ENCODE data around the gene SHANK3.
"Not testable (repeated sequence)": the region's sequence is repeated elsewhere in the genome, so short reads cannot be mapped to it uniquely, and the experiment has no call there.

SHANK3 gene

DNA sequence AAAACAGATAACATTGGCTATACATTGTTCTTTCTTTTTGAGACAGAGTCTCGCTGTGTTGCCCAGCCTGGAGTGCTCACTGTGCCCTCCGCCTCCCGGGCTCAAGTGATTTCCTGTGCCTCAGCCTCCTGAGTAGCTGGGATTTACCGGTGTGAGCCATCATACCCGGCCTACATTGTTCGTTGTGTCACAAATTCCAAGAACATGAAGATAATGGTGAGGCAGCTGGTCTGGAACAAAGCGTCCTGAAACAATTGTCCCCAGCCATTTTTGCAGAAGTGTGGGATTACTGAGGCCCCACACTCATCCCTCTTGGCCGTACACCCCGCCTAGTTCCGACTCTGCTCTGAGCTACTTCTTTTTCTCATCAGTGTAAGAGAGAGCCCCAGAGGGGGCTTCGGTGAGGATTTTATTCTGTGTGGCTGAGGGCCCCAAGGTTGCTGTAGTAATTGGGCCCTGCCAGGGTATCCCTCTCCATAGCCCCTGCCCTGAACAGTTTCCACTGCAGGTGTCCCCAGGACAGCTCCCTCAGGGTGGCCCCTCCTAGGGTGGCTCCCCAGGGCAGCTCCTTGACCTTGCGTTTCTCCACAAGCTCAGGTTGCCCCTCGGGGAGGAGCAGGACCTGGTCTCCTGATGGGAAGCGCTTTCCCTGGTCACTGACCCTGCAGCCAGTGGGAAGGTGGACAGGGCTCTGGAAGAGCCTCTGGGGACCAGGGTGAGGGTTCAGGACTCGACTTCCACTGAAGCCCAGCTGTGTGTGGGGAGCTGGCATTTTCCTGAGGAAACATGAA, 31.6 kb upstream of the SHANK3 start:
- ATAC-seq (no peak), DNase-seq (no peak)
- Mint-ChIP-seq H3K4me3 (no peak overlapping the region), H3K27ac (no peak overlapping the region), H3K4me1 (no peaks in the 10 kb centered on the region), H3K36me3 (ENCODE audit: low read depth) (no peaks in the 10 kb centered on the region), H3K27me3 (peaks cover 15% of the 10 kb centered on the region), H3K9me3 (no peaks in the 10 kb centered on the region)

DNA sequence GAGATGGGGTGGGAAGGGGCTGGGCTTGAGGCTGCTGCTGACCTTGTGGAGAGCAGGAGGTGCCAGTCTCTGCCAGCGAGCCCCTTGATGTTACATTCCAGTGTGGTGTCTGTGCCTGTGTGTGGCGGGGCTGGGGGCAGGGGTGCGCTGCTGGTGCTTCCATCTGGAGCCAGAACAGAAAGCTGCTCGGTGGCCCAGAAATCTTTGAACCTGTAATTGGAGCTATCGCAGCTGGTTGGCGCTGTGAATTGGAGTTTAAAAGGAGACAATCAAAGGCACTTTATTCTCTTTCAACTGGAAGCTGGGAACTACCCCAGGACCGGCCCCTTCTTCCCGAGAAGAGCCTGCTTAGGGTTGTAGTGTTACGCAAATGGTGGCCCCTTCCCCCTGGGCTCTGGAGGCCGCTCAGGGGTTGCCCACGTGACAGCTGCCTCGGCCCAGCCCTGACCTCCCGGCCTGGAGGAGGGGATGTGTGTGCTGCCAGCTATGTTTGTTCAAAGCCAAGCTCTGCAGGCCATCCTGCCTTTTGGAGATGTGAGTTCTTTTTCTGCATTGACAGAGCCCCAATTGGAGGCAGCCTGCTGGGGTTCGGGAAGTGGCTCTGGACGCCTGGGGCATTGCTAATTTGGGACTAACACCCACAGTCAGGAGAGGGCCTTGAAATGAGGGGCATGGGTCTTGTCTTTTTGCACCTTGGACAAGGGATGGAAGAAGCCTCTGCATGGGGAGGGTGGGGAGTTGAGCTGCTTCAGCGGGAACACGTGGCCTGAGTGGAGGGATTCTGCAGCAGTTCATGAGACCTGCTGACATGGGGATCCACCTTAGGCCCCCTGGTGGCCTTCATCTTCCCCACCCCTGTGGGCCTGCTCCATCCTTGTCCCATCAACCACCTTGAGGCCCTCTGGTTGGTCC, 30.7 kb upstream of the SHANK3 start:
- DNase-seq (no peak), ATAC-seq (no peak)
- H3K27ac Mint-ChIP-seq, result no peak overlapping the region
- H3K36me3 Mint-ChIP-seq (ENCODE audit: low read depth), result no peaks in the 10 kb centered on the region
- H3K4me1 Mint-ChIP-seq, result no peaks in the 10 kb centered on the region
- H3K9me3 Mint-ChIP-seq, result no peaks in the 10 kb centered on the region
- peaks cover 19% of the 10 kb centered on the region for H3K27me3 Mint-ChIP-seq
- H3K4me3 Mint-ChIP-seq, result no peak overlapping the region

DNA sequence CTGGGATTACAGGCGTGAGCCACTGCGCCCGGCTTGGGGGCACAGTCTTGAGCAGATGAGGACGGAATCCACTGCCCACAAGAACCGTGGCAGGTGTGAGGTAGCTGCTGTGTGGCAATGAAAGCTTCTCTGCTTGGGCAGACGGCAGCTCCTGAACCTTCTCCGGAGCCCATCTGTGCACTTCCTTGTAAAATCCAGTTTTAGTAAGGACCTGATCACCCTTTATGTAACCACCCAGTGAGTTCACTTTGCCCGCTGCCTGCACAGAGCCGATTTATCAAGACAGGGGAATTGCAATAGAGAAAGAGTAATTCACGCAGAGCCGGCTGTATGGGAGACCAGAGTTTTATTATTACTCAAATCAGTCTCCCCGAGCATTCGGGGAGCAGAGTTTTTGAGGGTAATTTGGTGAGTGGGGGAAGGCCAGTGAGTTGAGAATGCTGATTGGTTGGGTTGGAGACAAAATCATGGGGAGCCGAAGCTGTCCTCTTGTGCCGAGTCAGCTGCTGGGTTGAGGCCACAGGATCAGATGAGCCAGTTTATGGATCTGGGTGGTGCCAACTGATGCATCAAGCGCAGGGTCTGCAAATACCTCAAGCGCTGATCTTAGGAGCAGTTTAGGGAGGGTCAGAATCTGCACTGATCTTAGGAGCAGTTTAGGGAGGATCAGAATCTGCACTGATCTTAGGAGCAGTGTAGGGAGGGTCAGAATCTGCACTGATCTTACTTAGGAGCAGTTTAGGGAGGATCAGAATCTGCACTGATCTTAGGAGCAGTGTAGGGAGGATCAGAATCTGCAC, 29.4 kb upstream of the SHANK3 start:
- peaks cover 19% of the 10 kb centered on the region for H3K27me3 Mint-ChIP-seq
- not testable (repeated sequence) for DNase-seq; H3K27ac Mint-ChIP-seq; H3K36me3 Mint-ChIP-seq (ENCODE audit: low read depth); ATAC-seq; H3K9me3 Mint-ChIP-seq; H3K4me3 Mint-ChIP-seq; H3K4me1 Mint-ChIP-seq

DNA sequence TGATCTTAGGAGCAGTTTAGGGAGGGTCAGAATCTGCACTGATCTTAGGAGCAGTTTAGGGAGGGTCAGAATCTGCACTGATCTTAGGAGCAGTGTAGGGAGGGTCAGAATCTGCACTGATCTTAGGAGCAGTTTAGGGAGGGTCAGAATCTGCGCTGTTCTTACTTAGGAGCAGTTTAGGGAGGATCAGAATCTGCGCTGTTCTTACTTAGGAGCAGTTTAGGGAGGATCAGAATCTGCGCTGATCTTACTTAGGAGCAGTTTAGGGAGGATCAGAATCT, 28.9 kb upstream of the SHANK3 start:
- not testable (repeated sequence) for H3K27ac Mint-ChIP-seq; H3K9me3 Mint-ChIP-seq; H3K36me3 Mint-ChIP-seq (ENCODE audit: low read depth); H3K4me3 Mint-ChIP-seq; ATAC-seq; DNase-seq; H3K4me1 Mint-ChIP-seq
- peaks cover 19% of the 10 kb centered on the region for H3K27me3 Mint-ChIP-seq

DNA sequence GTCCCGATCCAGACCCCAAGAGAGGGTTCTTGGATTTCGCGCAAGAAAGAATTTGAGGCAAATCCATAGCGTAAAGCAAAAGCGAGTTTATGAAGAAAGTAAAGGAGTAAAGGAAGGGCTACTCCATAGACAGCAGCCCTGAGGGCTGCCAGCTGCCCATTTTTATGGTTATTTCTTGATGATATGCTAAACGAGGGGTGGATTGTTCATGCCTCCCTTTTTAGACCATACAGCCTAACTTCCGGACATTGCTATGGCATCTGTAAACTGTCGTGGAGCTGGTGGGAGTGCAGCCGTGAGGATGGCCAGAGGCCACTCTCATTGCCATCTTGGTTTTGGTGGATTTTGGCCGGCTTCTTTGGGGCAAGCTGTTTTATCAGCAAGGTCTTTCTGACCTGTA, 19.4 kb upstream of the SHANK3 start:
- Mint-ChIP-seq H3K4me1 (no peaks in the 10 kb centered on the region), H3K36me3 (ENCODE audit: low read depth) (peaks cover 2% of the 10 kb centered on the region), H3K27me3 (peaks cover 9% of the 10 kb centered on the region), H3K27ac (no peak overlapping the region), H3K4me3 (no peak overlapping the region), H3K9me3 (no peaks in the 10 kb centered on the region)
- ATAC-seq (no peak), DNase-seq (no peak)

DNA sequence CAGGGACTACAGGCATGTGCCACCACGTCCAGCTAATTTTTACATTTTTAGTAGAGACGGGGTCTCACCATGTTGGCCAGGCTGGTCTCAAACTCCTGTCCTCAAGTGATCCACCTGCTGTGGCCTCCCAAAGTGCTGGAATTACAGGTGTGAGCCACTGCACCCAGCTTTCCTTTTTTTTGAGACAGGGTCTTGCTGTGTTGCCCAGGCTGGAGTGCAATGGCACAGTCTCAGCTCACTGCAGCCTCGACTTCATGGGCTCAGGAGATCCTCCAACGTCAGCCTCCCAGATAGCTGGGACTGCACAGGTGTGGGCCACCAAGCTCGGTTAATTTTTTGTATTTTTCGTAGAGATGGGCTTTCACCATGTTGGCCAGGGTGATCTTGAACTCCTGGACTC, 18.0 kb upstream of the SHANK3 start:
- not testable (repeated sequence) for H3K4me3 Mint-ChIP-seq; ATAC-seq; H3K27me3 Mint-ChIP-seq; H3K36me3 Mint-ChIP-seq (ENCODE audit: low read depth); DNase-seq; H3K9me3 Mint-ChIP-seq; H3K4me1 Mint-ChIP-seq; H3K27ac Mint-ChIP-seq

DNA sequence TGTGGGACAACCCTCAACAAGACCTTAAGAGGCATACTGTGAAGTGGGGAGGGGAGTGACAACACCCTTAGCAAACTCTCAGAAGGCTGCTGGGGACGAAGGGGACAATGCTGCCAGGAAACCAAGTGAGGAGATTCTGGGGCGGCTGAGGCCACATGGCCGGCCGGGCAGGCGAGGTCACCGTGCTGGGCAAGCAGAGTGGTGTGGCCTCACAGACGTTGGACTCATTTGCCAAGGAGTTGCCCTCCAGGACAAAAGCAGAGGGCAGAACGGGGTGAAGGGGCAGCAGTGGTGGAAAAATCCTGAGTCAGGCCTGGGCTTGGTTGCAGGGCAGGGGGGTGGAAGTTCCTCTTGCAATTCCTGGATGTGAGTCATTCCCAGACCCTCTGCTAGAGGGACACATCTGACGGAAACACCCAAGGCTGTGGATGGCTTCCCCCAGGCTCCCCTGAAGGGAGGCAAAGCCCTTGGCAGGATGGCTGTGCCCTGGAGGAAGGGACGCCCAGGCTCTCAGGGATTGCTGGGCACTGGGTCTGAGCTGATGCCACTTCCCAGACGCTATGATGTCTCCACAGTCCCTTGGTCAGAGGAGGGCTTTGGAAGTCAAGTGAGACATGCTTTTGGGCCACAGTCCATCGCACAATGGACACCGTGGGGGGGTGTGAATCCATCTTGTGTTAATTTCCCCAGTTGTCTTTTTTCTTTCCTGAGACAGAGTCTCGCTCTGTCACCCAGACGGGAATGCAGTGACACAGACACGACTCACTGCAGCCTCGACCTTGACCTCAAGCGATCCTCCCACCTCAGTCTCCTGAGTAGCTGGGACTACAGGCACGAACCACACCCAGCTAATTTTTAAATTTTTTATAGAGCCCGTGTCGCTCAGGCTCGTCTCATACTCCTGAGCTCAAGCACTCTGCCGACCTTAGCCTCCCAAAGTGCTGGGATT, 16.2 kb upstream of the SHANK3 start:
- no peaks in the 10 kb centered on the region for H3K9me3 Mint-ChIP-seq
- no peaks in the 10 kb centered on the region for H3K4me1 Mint-ChIP-seq
- no peak overlapping the region for H3K27ac Mint-ChIP-seq
- DNase-seq, result no peak
- no peak for ATAC-seq
- H3K36me3 Mint-ChIP-seq (ENCODE audit: low read depth), result no peaks in the 10 kb centered on the region
- peaks cover 13% of the 10 kb centered on the region for H3K27me3 Mint-ChIP-seq
- H3K4me3 Mint-ChIP-seq, result no peak overlapping the region

DNA sequence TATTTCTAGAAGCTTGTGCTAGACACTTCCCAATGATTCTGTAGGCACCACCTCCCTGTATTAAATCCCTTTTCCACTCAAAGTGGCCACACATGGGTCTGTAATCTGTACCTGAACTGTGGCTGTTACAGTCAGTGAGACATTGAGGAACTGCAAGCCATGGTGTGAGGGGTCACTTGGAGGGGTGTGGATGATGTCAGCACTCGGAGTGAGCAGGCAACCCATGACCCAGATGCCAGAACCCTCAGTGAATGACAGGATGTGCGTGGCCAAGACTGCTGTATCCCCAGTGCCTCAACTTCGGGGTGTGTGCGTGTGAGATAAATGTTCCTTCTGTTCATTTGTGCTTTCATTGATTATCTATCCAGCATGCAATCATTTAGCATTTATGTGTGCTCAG, 14.7 kb upstream of the SHANK3 start:
- Mint-ChIP-seq H3K4me3 (no peak overlapping the region), H3K27ac (no peak overlapping the region), H3K27me3 (peaks cover 14% of the 10 kb centered on the region), H3K4me1 (no peaks in the 10 kb centered on the region), H3K9me3 (no peaks in the 10 kb centered on the region), H3K36me3 (ENCODE audit: low read depth) (no peaks in the 10 kb centered on the region)
- ATAC-seq, result no peak
- DNase-seq, result no peak

DNA sequence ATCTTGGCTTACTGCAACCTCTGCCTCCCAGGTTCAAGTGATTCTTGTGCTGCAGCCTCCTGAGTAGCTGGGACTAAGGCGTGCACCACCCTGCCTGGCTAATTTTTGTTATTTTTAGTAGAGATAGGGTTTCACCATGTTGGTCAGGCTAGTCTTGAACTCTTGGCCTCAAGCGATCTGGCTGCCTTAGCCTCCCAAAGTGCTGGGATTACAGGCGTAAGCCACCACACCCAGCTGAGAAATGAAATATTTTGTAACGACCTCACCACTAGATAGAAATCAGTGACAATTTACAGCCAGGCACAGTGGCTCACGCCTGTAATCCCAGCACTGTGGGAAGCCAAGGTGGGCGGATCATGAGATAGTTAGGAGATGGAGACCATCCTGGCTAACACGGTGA, 12.9 kb upstream of the SHANK3 start:
- not testable (repeated sequence) for H3K4me1 Mint-ChIP-seq; H3K27ac Mint-ChIP-seq; H3K9me3 Mint-ChIP-seq; H3K36me3 Mint-ChIP-seq (ENCODE audit: low read depth); DNase-seq; H3K4me3 Mint-ChIP-seq; ATAC-seq
- H3K27me3 Mint-ChIP-seq, result peaks cover 14% of the 10 kb centered on the region

DNA sequence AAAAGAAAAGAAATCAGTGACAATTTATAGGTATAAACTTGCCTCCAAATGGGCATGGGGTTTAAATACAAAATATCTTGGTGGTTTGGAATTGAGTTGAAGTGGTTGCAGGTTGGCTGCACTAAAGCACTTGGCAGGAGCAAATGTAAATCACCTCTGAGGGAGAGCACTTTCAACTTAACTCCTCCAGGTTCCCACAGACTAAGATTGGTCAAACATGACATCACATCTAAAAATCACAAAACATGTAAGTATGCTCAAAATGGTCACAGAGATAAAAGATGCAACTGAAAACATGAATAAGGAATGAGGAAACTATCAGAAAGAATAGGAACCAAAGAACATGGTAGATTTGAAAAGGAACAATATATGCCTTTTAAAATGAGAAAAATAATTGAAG, 12.3 kb upstream of the SHANK3 start:
- Mint-ChIP-seq H3K27ac (no peak overlapping the region), H3K9me3 (no peaks in the 10 kb centered on the region), H3K36me3 (ENCODE audit: low read depth) (no peaks in the 10 kb centered on the region), H3K27me3 (peaks cover 13% of the 10 kb centered on the region), H3K4me1 (no peaks in the 10 kb centered on the region), H3K4me3 (no peak overlapping the region)
- DNase-seq, result no peak
- no peak for ATAC-seq

DNA sequence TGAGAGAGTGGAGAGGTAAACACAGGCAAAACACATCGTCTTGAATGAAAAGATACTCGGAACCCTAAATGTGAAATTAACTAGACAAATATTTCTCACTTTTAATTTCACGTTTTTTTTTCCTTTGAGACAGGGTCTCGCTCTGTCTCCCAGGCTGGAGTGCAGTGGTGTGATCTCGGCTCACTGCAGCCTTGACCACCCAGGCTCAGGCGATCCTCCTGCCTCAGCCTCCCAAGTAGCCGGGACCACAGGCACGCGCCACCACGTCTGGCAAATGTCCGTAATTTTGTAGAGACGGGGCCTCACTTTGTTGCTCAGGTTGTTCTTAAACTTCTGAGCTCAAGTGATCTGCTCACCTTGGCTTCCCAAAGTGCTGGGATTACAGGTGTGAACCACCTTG, 7.4 kb upstream of the SHANK3 start:
- Mint-ChIP-seq H3K36me3 (ENCODE audit: low read depth) (no peaks in the 10 kb centered on the region), H3K27ac (no peak overlapping the region), H3K4me1 (no peaks in the 10 kb centered on the region), H3K27me3 (peaks cover 7% of the 10 kb centered on the region), H3K9me3 (no peaks in the 10 kb centered on the region), H3K4me3 (no peak overlapping the region)
- DNase-seq (no peak), ATAC-seq (no peak)

DNA sequence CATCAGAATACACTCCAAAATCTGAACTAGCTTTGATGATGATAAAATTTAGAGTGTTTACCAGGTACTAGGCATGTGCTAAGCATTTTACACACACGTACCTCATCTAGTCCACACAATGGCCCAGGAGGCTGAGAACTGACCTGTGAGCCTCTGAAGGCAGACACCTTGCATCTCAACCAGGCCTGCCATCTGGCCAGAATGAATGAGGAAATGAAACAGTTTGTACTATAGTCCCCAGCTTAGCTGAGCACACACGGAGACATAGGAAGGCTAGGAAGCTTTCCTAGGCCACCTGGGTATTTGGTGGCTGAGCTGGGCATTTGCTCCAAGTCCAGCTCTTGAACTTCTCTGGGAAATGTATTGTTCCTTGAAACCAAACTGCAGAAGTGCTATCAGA, 6.9 kb upstream of the SHANK3 start:
- ATAC-seq, result no peak

DNA sequence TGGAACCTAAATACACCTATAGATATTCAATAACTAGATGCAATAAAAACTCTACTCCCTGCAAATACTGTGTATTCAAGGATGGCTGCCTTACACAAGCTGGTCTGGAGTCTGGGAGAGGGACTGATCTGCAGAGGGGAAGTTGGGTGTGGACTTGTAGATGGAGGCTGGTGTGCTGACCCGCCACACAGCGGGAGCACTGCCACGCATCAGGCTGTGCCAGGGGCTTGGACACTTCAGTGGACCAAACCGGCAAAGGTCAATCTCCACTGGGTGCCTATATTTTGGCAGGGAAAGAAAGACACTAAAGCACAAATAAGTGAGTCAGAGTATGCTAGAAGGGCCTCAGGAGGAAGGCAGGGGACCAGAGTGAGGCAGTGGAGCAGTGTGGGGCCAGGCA, 2.1 kb upstream of the SHANK3 start:
- peaks cover 28% of the 10 kb centered on the region for H3K27me3 Mint-ChIP-seq
- ATAC-seq, result no peak
- no peaks in the 10 kb centered on the region for H3K36me3 Mint-ChIP-seq (ENCODE audit: low read depth)
- H3K4me1 Mint-ChIP-seq, result peaks cover 6% of the 10 kb centered on the region
- no peak for DNase-seq
- no peak overlapping the region for H3K4me3 Mint-ChIP-seq
- H3K9me3 Mint-ChIP-seq, result no peaks in the 10 kb centered on the region
- H3K27ac Mint-ChIP-seq, result no peak overlapping the region

More for the DNA sequence above, 6.9 kb upstream of the SHANK3 start:
- no peak overlapping the region for H3K4me3 Mint-ChIP-seq
- DNase-seq, result no peak
- no peaks in the 10 kb centered on the region for H3K36me3 Mint-ChIP-seq (ENCODE audit: low read depth)
- H3K4me1 Mint-ChIP-seq, result no peaks in the 10 kb centered on the region
- no peaks in the 10 kb centered on the region for H3K9me3 Mint-ChIP-seq
- peaks cover 9% of the 10 kb centered on the region for H3K27me3 Mint-ChIP-seq
- H3K27ac Mint-ChIP-seq, result no peak overlapping the region
